Large intestine (tissue), 3 donors: ENCODE data around the gene RBBP8. TPM values are rescaled to one million over a fixed set of nuclear protein-coding genes. Genes with fewer than 3 reads are reported as not detected.
"Not testable (repeated sequence)": the region's sequence is repeated elsewhere in the genome, so short reads cannot be mapped to it uniquely, and the experiment has no call there.

Source experiments
- DNase-seq, 2 donors: peaks; one replicate each; pipeline versions ENCODE4 v3.0.0 to v3.0.0-alpha.2; 2013
- H3K27ac ChIP-seq: one replicate; pipeline ENCODE4 v1.5.1; 2013; ENCODE audit warnings: low read length
- H3K27me3 ChIP-seq: 2 replicates; pipeline ENCODE4 v1.6.1; 2013; ENCODE audit warnings: low read length; ENCODE audit not compliant: control insufficient read depth, insufficient read depth
- H3K36me3 ChIP-seq: 2 replicates; pipeline ENCODE4 v1.6.1; 2013; ENCODE audit warnings: low read length; ENCODE audit not compliant: control insufficient read depth, insufficient read depth
- H3K4me1 ChIP-seq: one replicate; pipeline ENCODE4 v1.6.1; 2013; ENCODE audit warnings: low read length; ENCODE audit not compliant: control insufficient read depth, insufficient read depth
- H3K4me3 ChIP-seq: one replicate; pipeline ENCODE4 v1.5.1; 2013; ENCODE audit warnings: low read length
- H3K9me3 ChIP-seq: one replicate; pipeline ENCODE4 v1.6.1; 2013; ENCODE audit warnings: mild to moderate bottlenecking, low read depth, low read length, moderate library complexity; ENCODE audit not compliant: control insufficient read depth
- WGBS: methylation state at CpG from one replicate; pipeline ENCODE4 v1.1.5; 2013; ENCODE audit warnings: low lambda C conversion rate; ENCODE audit not compliant: insufficient coverage; 5-methylcytosine and 5-hydroxymethylcytosine counted together
- polyA plus RNA-seq: library from polyadenylated mRNA; unstranded; fragments of 120-200 nt; gene quantifications from one replicate; pipeline ENCODE4 v1.2.1, GENCODE V29; 2013

RBBP8 gene
- polyA plus RNA-seq, 1 donor: 16.2 TPM

DNA sequence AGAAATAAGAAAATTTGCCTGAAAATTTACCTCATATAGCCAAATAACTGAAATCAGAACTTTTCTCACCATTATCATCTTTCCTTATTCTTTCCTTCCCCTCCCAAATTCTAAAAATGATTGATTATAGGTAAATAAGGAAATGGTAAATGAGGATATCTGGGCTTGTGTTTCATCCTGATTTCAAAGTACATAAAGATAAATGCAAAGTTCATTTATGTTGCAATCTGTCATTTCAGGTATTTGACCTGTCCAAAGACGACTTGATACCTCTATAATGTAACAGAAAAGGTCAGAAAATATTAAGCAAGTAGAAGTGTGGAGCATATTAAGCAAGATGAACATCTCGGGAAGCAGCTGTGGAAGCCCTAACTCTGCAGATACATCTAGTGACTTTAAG, 3.4 kb downstream of the RBBP8 start:
- Histone ChIP-seq H3K4me1 (no peaks in the 10 kb centered on the region), H3K9me3 (no peaks in the 10 kb centered on the region), H3K27ac (no peak overlapping the region), H3K4me3 (no peak overlapping the region), H3K27me3 (no peaks in the 10 kb centered on the region), H3K36me3 (peaks cover 6% of the 10 kb centered on the region)
- no peak for DNase-seq
- WGBS: 75% methylated on average over 1 of the region's 2 CpGs

DNA sequence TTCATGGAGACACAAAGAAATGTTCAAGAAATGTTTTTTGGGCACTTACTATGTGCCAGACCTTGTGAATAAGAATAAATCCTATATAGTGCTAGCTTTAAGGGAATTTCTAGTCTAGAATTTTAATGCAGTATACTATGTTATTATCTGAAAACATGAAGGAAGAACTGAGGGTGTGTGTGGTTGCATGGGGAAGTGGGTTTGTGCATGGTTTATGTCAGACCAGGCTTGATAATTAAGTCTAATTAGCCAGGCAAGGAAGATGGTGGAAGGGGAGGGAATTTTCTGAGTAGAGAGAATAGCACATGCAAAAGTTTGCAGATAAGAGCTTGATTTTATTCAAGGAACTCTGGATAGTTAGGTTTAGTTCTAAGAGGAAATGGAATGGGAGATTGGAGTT, 6.5 kb downstream of the RBBP8 start:
- Histone ChIP-seq H3K4me1 (no peaks in the 10 kb centered on the region), H3K9me3 (no peaks in the 10 kb centered on the region), H3K27ac (no peak overlapping the region), H3K36me3 (peaks cover 8% of the 10 kb centered on the region), H3K4me3 (no peak overlapping the region), H3K27me3 (no peaks in the 10 kb centered on the region)
- DNase-seq: no peak

DNA sequence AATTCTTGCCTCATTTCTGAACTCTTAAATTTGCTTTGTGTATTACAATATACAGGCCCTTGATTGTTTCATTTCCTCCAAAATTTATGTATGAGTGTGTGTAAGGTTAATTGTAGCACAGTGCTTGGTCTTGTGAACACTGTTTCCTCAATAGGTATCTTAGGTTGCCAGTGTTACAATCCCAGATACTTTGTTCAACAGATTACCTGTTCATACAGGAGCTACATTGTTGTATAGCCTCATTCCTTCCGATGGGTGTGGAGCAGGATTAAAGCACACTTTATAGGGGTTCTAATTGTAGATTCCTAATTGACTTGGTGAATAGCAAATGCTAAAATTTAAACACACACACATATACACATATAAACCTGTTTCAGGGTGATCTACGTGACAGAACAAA, 10.7 kb downstream of the RBBP8 start:
- H3K4me3 ChIP-seq: no peak overlapping the region
- H3K27me3 ChIP-seq: no peaks in the 10 kb centered on the region
- H3K27ac ChIP-seq: no peak overlapping the region
- 100% methylated on average over 1 of the region's 2 CpGs for WGBS
- DNase-seq: no peak
- no peaks in the 10 kb centered on the region for H3K4me1 ChIP-seq
- no peaks in the 10 kb centered on the region for H3K9me3 ChIP-seq
- H3K36me3 ChIP-seq: peaks cover 2% of the 10 kb centered on the region

DNA sequence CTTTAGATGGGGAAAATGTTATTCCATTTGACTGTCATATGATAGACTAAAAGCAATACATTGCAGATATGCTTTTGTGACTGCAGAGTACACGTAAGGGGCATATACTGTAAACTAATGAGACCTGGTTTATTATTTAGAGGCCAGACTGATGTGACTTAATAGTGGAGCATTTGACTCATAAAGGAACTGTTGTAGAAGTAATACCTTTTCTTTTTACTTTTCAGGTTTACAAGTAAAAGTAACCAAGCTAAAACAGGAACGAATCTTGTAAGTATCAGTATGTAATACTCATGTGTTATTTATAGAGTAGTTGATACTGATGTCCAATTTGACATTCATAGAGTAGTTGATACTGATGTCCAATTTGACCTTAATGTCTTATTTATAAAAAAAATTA, 13.1 kb downstream of the RBBP8 start:
- 100% methylated on average over 2 of the region's 2 CpGs for WGBS
- Histone ChIP-seq H3K4me3 (no peak overlapping the region), H3K36me3 (peaks cover 7% of the 10 kb centered on the region), H3K4me1 (peaks cover 5% of the 10 kb centered on the region), H3K9me3 (no peaks in the 10 kb centered on the region), H3K27me3 (no peaks in the 10 kb centered on the region), H3K27ac (no peak overlapping the region)
- no peak for DNase-seq

DNA sequence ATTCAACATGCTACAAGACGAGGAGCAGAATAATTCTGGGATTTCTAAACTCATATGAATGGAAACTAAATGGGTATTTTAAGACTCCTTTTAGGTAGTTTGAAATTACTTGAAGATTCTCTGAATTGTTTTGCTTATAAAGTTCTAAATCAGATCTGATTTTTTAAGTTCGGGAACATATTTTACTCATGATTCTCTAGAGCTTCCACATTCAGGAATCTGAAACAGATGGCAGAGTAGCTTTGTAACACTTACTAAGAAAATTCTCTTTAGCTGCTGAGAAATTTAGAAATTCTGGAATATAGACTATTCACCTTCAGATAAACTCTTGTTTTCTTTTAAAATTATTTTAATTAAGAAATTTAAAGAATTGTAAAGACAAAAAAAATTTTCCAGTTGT, 13.7 kb downstream of the RBBP8 start:
- Histone ChIP-seq H3K4me1 (peaks cover 5% of the 10 kb centered on the region), H3K9me3 (no peaks in the 10 kb centered on the region), H3K36me3 (peaks cover 7% of the 10 kb centered on the region), H3K27me3 (no peaks in the 10 kb centered on the region), H3K27ac (no peak overlapping the region), H3K4me3 (no peak overlapping the region)
- DNase-seq: no peak
- WGBS: 0% methylated on average over 1 of the region's 2 CpGs

DNA sequence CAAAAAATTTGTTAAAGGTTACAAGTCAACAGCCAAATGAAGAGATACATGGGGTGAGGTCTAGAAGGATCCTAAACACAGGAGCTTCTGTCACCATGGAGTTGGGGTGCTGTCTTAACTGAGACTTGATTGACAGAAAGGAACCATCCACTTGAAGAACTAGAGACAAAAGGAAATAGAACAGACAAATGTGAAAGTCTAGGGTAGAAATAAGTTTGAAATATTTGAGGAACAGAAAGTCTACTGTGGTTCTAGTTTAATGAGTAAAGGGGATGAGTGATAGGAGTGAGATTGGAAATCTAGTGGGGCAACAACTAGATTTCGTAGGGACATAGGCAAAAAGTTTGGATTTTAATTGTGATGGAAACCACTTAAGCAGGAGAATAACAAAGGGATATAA, 18.7 kb downstream of the RBBP8 start:
- H3K27me3 ChIP-seq: no peaks in the 10 kb centered on the region
- no peak for DNase-seq
- H3K4me1 ChIP-seq: peaks cover 10% of the 10 kb centered on the region
- no peaks in the 10 kb centered on the region for H3K9me3 ChIP-seq
- H3K36me3 ChIP-seq: peaks cover 15% of the 10 kb centered on the region
- H3K27ac ChIP-seq: no peak overlapping the region
- H3K4me3 ChIP-seq: no peak overlapping the region
- WGBS: 100% methylated on average over 1 of the region's 1 CpG

DNA sequence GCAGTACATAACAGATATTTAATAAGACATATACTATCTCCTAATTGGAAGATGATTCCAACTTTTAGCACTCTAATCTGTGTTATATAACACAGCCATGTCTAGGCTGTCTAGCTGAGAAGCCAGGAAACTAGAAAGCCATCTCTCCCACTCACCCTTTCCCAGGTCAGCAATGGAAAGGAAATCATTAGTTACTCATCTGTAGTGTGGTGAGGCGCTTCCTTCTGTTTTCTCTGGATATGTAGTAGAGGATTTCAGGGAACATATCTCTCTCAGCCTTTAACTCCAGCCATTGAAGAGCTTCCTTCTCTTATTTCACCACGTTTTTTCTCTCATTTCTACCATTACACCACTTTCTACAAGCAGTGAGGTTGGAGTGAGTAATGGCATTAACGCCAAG, 19.4 kb downstream of the RBBP8 start:
- Histone ChIP-seq H3K4me1 (peaks cover 10% of the 10 kb centered on the region), H3K27me3 (no peaks in the 10 kb centered on the region), H3K36me3 (peaks cover 15% of the 10 kb centered on the region), H3K27ac (no peak overlapping the region), H3K4me3 (no peak overlapping the region), H3K9me3 (no peaks in the 10 kb centered on the region)
- 100% methylated on average over 2 of the region's 3 CpGs for WGBS
- no peak for DNase-seq

DNA sequence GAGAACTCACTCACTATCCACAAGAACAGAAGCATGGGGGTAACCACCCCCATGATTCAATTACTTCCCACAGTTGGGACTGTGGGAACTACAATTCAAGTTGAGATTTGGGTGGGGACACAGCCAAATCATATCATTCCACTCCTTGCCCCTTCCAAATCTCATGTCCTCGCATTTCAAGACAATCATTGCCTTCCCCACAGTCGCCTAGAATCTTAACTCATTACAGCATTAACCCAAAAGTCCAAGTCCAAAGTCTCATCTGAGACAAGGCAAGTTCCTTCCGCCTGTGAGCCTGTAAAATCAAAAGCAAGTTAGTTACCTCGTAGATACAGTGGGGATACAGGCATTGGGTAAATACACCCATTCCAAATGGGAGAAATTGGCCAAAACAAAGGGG, 20.9 kb downstream of the RBBP8 start:
- no CpG with 5 or more reads among the region's 4 CpGs for WGBS
- peak; percentile 27 to 64 for DNase-seq
- H3K9me3 ChIP-seq, H3K4me3 ChIP-seq, H3K27me3 ChIP-seq, H3K27ac ChIP-seq: not testable (repeated sequence)
- Histone ChIP-seq H3K36me3 (peaks cover 15% of the 10 kb centered on the region), H3K4me1 (peaks cover 10% of the 10 kb centered on the region)

DNA sequence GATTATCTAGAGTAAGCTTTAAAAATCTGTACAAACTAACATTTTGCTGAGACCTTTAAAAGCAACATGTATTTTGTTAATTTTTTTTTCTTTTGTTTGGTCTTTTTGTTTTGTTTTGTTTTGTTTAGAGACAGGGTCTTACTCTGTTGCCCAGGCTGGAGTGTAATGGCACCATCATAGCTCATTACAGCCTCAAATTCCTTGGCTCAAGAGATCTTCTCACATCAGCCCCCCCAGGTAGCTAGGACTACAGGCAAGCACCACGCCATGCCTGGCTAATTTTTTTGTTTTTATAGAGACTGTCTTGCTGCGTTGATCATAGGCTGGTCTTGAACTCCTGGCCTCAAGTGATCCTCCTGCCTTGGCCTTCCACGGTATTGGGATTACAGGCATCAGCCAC, 23.1 kb downstream of the RBBP8 start:
- no peak overlapping the region for H3K27ac ChIP-seq
- DNase-seq: no peak
- no peak overlapping the region for H3K4me3 ChIP-seq
- no peaks in the 10 kb centered on the region for H3K27me3 ChIP-seq
- H3K36me3 ChIP-seq: peaks cover 10% of the 10 kb centered on the region
- H3K9me3 ChIP-seq: no peaks in the 10 kb centered on the region
- WGBS: no CpG with 5 or more reads among the region's 3 CpGs
- H3K4me1 ChIP-seq: peaks cover 5% of the 10 kb centered on the region

DNA sequence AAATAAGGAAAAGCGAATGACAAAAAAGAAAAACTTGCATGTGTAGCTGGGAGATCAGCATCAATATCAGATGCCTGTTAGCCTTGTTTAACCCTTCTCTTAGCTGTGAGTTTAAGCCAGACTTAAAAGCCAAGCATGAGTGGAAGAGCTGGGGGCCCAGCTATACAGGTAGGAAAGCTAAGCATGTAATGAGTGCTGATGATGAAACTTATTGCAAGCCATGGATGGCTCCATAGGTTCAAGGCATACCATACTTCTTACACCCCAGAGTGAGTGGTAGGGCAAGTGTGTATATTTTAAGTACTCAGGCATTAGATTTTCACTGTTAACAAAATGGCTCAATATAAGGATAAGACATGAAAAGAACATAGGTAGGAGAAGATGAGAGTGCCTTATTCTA, 28.0 kb downstream of the RBBP8 start:
- Histone ChIP-seq H3K27ac (no peak overlapping the region), H3K4me3 (no peak overlapping the region), H3K9me3 (no peaks in the 10 kb centered on the region), H3K4me1 (no peaks in the 10 kb centered on the region), H3K27me3 (no peaks in the 10 kb centered on the region), H3K36me3 (peaks cover 2% of the 10 kb centered on the region)
- 100% methylated on average over 1 of the region's 1 CpG for WGBS
- DNase-seq: no peak

DNA sequence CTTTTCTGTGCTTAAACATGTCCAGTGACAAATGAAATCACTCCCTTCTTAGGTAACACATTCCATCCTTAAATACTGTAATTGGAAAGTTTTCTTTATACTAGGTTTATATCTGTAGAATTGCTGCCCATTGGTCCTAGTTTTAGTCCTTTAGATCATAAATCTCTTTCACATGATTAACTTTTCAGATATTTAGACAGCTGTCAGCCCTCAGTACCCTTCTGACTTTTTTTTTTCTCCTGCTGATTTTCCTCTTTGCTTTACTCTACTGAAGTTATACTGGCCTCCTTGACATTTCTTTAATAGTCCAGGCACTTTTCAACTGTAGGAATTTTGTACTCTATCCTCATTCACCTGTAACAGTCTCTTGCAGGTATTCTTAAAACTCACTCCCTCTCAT, 28.9 kb downstream of the RBBP8 start:
- Histone ChIP-seq H3K36me3 (no peaks in the 10 kb centered on the region), H3K27ac (no peak overlapping the region), H3K4me1 (no peaks in the 10 kb centered on the region), H3K4me3 (no peak overlapping the region), H3K9me3 (no peaks in the 10 kb centered on the region), H3K27me3 (no peaks in the 10 kb centered on the region)
- no peak for DNase-seq
